Fibroblast of mammary gland (primary cell): Measurements from ENCODE around the gene AGPAT2.

Source experiments
- DNase-seq: peaks from one replicate; pipeline ENCODE4 v3.0.0-alpha.2; 2010; ENCODE audit warnings: low read depth
- H3K4me3 ChIP-seq: 2 replicates; pipeline ENCODE4 v1.5.1; 2011; ENCODE audit warnings: low read depth, mild to moderate bottlenecking, low read length, moderate library complexity; ENCODE audit not compliant: control insufficient read depth
- TF ChIP-seq, protein P1 (sequence below): conservative IDR thresholded peaks from 2 replicates; pipeline ENCODE4 v1.5.1; 2011; ENCODE audit warnings: low read depth, low read length, inconsistent platforms; ENCODE audit not compliant: control insufficient read depth, insufficient read depth

AGPAT2 gene

GRCh38 chr9:136626740-136627642 lies 60.3 kb downstream of the AGPAT2 start:
- no peak for DNase-seq
- TF ChIP-seq, protein P1, sequence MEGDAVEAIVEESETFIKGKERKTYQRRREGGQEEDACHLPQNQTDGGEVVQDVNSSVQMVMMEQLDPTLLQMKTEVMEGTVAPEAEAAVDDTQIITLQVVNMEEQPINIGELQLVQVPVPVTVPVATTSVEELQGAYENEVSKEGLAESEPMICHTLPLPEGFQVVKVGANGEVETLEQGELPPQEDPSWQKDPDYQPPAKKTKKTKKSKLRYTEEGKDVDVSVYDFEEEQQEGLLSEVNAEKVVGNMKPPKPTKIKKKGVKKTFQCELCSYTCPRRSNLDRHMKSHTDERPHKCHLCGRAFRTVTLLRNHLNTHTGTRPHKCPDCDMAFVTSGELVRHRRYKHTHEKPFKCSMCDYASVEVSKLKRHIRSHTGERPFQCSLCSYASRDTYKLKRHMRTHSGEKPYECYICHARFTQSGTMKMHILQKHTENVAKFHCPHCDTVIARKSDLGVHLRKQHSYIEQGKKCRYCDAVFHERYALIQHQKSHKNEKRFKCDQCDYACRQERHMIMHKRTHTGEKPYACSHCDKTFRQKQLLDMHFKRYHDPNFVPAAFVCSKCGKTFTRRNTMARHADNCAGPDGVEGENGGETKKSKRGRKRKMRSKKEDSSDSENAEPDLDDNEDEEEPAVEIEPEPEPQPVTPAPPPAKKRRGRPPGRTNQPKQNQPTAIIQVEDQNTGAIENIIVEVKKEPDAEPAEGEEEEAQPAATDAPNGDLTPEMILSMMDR = no peak
- no peak overlapping the region for H3K4me3 ChIP-seq

DNA sequence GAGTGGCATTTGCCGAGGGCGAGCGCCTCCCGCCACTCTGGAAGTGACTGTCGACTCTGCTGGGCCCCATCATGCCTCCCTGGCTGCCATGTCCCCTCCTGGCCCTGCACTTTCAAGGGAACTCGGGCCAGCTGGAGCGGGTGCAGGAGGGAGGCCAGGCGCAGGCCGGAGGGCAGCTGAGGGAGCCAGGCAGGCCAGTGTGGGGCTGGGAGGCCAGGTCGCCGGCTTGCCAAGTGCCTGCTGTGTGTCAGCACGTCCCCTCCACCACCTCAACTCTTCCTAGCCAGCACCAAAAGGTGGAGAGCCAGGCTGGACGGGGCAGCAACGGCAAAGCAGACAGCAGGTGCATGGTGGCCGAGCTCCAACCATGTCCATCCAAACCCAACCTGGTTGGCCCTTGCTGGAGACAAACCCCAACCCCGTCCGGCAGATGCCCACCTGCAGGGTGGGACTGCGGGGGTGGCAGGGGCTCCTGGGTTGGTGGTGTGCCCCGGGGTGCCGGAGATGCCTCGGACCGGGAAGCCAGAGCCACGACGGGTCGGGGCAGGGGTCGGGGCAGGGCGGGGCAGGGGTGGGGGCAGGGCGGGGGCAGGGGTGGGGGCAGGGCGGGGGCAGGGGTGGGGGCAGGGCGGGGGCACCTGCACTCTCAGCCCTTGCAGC lies 61.1 kb downstream of the AGPAT2 start:
- no peak overlapping the region for H3K4me3 ChIP-seq
- DNase-seq = no peak
- TF ChIP-seq, protein P1 = no peak

DNA sequence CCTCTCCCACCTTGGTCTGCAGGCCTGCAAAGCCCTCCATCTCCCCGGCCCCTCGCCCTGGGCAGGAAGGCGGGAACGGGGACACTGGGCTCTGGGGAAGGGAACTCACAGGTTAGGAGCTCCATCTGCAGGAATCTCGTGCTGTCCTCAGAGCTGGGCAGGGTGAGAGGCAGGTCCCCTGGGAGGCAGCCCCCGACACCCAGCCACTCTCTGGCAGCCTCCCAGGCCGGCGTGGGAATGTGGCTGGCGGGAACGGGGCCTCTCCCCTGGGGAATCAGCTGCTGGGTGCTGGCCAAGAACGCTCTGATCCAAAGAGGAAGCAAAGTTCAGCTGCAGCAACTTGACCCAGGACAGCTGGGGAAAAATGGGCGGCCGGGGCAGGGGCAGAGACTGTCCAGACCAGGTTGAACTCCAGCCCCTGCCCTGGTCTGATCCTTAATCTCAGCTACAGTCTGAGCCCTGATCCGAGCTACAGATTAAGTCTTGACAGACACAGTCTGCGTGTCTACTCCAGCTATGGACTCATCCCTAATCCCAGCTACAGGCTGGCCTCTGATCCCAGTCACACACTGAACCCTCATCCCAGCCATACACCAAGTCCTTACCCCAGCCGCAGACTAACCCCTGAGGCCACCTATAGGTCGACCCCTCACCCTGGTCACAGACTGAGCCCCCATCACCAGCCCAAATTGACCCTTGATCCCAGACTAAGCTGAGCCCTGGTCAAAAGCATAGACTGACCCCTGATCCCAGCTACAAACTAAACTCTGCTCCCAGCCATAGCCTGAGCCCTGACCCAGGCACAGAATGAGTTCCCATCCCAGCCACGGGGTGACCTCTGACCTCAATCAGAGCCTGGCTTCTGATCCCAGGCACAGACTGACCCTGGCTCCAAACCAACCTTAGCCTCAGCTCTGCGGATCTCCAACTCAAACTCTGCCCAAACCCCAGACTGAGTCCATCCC lies 61.9 kb downstream of the AGPAT2 start:
- no peak overlapping the region for H3K4me3 ChIP-seq
- TF ChIP-seq, protein P1 = peak; percentile 31
- peak; percentile 51 for DNase-seq

DNA sequence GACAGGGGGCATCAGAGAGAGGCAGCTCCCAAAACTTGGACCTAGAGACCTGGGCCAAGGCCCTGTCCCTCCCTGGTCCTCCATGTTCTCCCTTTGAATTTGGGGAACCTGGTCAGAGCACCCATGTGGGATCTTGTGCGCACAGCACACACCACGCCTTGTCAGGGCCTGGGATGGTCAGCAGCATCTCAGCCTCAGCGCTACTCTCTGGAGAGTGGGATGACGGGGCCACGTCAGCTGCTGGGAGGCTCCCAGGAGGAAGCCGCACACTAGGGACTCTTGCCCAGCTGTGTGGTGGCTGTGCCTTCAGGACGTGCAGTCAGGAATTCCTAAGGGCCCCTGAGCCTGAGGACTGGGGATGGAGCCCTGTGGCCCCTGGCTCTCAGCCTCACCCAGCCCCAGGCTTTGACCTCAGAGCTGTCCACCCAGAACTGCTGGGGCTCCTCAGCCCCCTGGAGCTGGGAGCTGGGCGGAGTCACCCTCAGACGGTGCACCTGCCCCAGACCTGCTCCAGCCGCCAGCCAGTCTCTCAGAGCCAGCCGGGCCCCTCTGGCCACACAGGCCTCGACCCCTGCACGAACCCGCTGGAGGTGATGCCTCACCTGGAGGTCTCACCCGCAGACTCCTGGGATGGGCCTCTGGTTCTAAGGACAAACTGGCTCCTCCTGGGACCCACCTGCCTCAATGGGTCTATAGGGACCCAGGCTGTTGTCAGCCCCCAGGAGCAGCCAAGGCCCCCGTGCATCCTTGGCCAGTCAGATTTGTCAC lies 62.9 kb downstream of the AGPAT2 start:
- DNase-seq = no peak
- TF ChIP-seq, protein P1 = no peak
- H3K4me3 ChIP-seq = no peak overlapping the region

- no peak overlapping the region for H3K4me3 ChIP-seq
- TF ChIP-seq, protein P1 = no peak
- DNase-seq = no peak
Observed at GRCh38 chr9:136623842-136624183, 63.4 kb downstream of the AGPAT2 start.
